Skeletal muscle satellite cell (primary cell): ENCODE results near the gene FOXC1.

Experiments used
- H3K27me3 ChIP-seq: 2 replicates; pipeline ENCODE4 v1.7.0; 2013; ENCODE audit warnings: low read length; ENCODE audit not compliant: control insufficient read depth, insufficient read depth
- H3K36me3 ChIP-seq: 2 replicates; pipeline ENCODE4 v1.7.0; 2013; ENCODE audit warnings: mild to moderate bottlenecking, control low read depth, low read length; ENCODE audit not compliant: insufficient read depth
- H3K4me1 ChIP-seq: 2 replicates; pipeline ENCODE4 v1.7.0; 2013; ENCODE audit warnings: low read length; ENCODE audit not compliant: control insufficient read depth, insufficient read depth
- H3K4me2 ChIP-seq: 2 replicates; pipeline ENCODE4 v1.7.0; 2013; ENCODE audit warnings: mild to moderate bottlenecking, low read length
- H3K4me3 ChIP-seq: 2 replicates; pipeline ENCODE4 v1.7.0; 2013; ENCODE audit warnings: low read length
- H3K9ac ChIP-seq: 2 replicates; pipeline ENCODE4 v1.7.0; 2013; ENCODE audit warnings: mild to moderate bottlenecking, low read depth, low read length, moderate library complexity
- H3K9me3 ChIP-seq: replicated peaks from 2 replicates; pipeline ENCODE4 v1.7.0; 2013; ENCODE audit warnings: mild to moderate bottlenecking, control low read depth, low read length

Gene FOXC1

DNA sequence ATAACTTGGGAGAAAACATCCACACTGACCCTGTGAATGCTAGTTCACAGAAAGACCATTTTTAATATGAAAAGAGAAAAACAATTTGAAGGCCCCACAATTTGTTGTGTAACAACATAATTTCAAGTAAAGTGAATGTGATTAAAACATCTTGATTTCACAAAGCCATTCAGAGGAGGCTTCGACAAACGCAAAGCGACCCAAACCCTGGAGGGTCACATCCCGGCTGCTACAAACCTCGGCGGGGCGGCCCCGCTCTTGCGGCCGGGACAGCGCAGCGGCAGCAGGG lies 14.0 kb downstream of the FOXC1 start:
- Histone ChIP-seq H3K9me3 (no peaks in the 10 kb centered on the region), H3K4me2 (peak overlapping the region; percentile 100), H3K4me3 (no peak overlapping the region), H3K27me3 (peaks cover 26% of the 10 kb centered on the region), H3K9ac (no peak overlapping the region), H3K4me1 (peaks cover 10% of the 10 kb centered on the region), H3K36me3 (no peaks in the 10 kb centered on the region)

DNA sequence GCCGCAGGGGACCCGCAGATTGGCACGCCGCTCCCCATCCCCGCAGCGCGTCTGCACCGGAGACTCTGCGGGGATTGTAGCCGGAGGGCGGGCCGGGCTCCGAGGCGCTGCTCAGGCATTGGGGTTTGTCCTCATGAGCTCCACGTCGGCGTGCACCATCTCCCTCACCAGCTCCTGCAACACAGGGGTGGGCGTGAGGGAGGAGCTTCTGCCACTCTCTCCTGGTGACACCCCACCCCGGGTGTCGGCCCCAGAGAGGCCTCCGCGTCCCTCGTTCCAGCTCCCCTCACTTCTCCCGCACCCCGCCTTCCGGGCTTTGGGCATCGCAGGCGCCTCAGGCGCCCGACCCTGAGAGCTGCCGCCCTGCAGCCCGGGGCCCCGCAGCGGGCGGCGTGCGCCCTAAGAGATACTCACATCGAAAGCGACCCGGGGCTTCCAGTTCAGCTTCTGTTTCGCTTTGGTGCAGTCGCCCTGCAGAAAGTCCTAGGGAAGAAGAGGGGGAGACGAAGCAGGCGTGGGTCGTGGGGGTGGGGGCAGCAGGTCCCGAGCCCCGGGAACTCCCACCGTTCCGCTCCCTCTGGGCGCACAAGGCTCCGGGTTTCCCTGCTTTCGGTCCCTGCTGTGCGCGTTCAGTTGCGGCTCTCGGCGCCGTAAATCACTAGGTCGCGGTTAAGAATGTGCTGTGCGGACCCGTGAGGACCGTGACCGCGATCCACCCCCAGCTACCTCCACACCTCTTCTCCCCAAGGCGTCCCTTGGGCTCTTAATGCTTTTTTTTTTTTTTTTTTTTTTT lies 14.5 kb downstream of the FOXC1 start:
- H3K27me3 ChIP-seq = peaks cover 26% of the 10 kb centered on the region
- peak overlapping the region; percentile 91 for H3K4me3 ChIP-seq
- peak overlapping the region; percentile 100 for H3K4me2 ChIP-seq
- no peaks in the 10 kb centered on the region for H3K36me3 ChIP-seq
- peaks cover 10% of the 10 kb centered on the region for H3K4me1 ChIP-seq
- no peaks in the 10 kb centered on the region for H3K9me3 ChIP-seq
- peak overlapping the region; percentile 76 for H3K9ac ChIP-seq

- Histone ChIP-seq H3K36me3 (no peaks in the 10 kb centered on the region), H3K4me1 (peaks cover 4% of the 10 kb centered on the region), H3K4me2 (peak overlapping the region; percentile 100), H3K9ac (peak overlapping the region; percentile 76), H3K4me3 (peak overlapping the region; percentile 91), H3K27me3 (peaks cover 21% of the 10 kb centered on the region), H3K9me3 (no peaks in the 10 kb centered on the region)
Observed at GRCh38 chr6:1624851-1625781, 15.4 kb downstream of the FOXC1 start.

DNA sequence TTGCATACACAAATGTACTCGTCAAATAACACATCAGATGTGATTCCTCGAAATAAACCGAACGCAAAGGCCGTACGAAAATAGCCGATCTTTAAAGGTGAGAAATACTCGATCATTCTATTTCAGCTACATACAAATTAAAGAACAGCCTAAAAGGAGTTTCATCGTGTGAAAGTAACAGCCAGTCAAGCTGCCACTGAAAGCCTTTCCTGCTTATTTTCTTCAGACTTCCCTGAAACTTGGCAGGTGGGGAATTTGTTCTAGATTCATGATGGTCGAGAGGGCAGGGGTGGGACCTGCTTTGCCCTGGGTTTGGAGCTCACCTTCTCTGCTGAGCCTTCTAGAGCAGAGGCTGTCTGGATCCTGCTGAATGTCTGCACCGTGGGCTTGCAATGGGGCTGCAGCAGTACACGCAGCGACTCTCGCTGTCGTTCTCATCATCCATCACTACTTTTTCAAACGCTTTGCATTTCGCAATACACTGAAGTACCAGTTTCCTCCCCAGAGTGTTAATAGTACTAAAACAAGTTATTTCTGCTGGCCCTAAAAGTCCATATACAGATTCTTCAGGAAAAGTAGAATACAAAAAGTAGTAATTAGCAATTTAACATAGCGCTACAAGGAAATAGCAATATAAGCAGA lies 16.2 kb downstream of the FOXC1 start:
- Histone ChIP-seq H3K4me2 (no peak overlapping the region), H3K36me3 (no peaks in the 10 kb centered on the region), H3K4me1 (peaks cover 4% of the 10 kb centered on the region), H3K4me3 (no peak overlapping the region), H3K27me3 (peaks cover 19% of the 10 kb centered on the region), H3K9ac (no peak overlapping the region), H3K9me3 (no peaks in the 10 kb centered on the region)

- Histone ChIP-seq H3K4me2 (no peak overlapping the region), H3K27me3 (peaks cover 19% of the 10 kb centered on the region), H3K36me3 (no peaks in the 10 kb centered on the region), H3K9ac (no peak overlapping the region), H3K4me3 (no peak overlapping the region), H3K9me3 (no peaks in the 10 kb centered on the region), H3K4me1 (peaks cover 4% of the 10 kb centered on the region)
Observed at GRCh38 chr6:1626481-1626880, 16.8 kb downstream of the FOXC1 start.

- no peaks in the 10 kb centered on the region for H3K9me3 ChIP-seq
Observed at GRCh38 chr6:1627827-1628560, 18.3 kb downstream of the FOXC1 start.

GRCh38 chr6:1629316-1629715 lies 19.6 kb downstream of the FOXC1 start:
- Histone ChIP-seq H3K9me3 (no peaks in the 10 kb centered on the region), H3K27me3 (peaks cover 19% of the 10 kb centered on the region), H3K36me3 (no peaks in the 10 kb centered on the region), H3K4me3 (no peak overlapping the region), H3K9ac (no peak overlapping the region), H3K4me1 (peaks cover 4% of the 10 kb centered on the region), H3K4me2 (no peak overlapping the region)

More at GRCh38 chr6:1627827-1628560, 18.3 kb downstream of the FOXC1 start:
- peaks cover 4% of the 10 kb centered on the region for H3K4me1 ChIP-seq
- H3K4me2 ChIP-seq = no peak overlapping the region
- H3K9ac ChIP-seq = no peak overlapping the region
- H3K36me3 ChIP-seq = no peaks in the 10 kb centered on the region
- H3K27me3 ChIP-seq = peaks cover 19% of the 10 kb centered on the region
- no peak overlapping the region for H3K4me3 ChIP-seq

DNA sequence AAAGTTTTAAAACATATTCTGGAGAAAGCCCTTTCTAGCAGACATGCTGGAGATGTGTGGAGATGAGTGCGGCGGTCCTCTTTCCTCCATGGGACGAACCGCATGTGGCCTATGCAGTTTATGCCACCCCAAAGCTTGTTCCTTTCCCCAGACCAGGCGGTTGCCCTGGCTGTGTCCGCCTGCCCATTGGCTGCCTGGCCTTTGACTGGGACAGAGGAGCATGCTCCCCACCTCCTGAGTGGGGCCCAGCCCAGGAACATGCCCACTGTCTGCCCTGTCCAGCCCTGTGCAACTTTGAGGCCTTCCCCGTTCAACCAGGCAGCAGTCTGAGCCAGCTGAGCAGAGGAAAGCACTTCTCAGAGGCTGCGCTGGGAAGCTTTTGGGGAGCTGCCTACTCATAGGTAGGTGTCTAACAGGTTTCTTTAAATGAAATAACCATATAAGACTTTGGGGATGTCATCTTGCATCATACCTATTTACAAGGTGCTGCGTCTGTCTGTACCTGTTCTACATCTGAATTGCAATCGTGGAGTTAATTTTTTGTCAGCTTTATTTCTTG lies 20.6 kb downstream of the FOXC1 start:
- Histone ChIP-seq H3K36me3 (no peaks in the 10 kb centered on the region), H3K27me3 (peaks cover 14% of the 10 kb centered on the region), H3K4me3 (no peak overlapping the region), H3K9me3 (no peaks in the 10 kb centered on the region), H3K4me1 (peaks cover under 1% of the 10 kb centered on the region), H3K4me2 (no peak overlapping the region), H3K9ac (no peak overlapping the region)

- Histone ChIP-seq H3K4me1 (no peaks in the 10 kb centered on the region), H3K4me2 (no peak overlapping the region), H3K27me3 (peaks cover 9% of the 10 kb centered on the region), H3K9me3 (no peaks in the 10 kb centered on the region), H3K36me3 (no peaks in the 10 kb centered on the region), H3K9ac (no peak overlapping the region), H3K4me3 (no peak overlapping the region)
Observed at GRCh38 chr6:1630771-1631217, 21.1 kb downstream of the FOXC1 start.

GRCh38 chr6:1631251-1631650 lies 21.5 kb downstream of the FOXC1 start:
- peaks cover 6% of the 10 kb centered on the region for H3K27me3 ChIP-seq
- H3K4me2 ChIP-seq = no peak overlapping the region
- H3K4me1 ChIP-seq = no peaks in the 10 kb centered on the region
- H3K36me3 ChIP-seq = no peaks in the 10 kb centered on the region
- H3K9ac ChIP-seq = no peak overlapping the region
- H3K9me3 ChIP-seq = no peaks in the 10 kb centered on the region
- H3K4me3 ChIP-seq = no peak overlapping the region
